DMS114 treated with DMSO at 0.1 percent for 48 hours (cell line): Measurements from ENCODE around the gene DOCK10.

Experiments
- DNase-seq: peaks from one replicate; lab custom pipeline; 2025; ENCODE audit not compliant: unreplicated experiment; lab: John Stamatoyannopoulos, UW

Gene DOCK10

GRCh38 chr2:225013425-225014365 lies 28.6 kb downstream of the DOCK10 start:
- no peak for DNase-seq

GRCh38 chr2:225011585-225011984 lies 30.7 kb downstream of the DOCK10 start:
- no peak for DNase-seq

DNA sequence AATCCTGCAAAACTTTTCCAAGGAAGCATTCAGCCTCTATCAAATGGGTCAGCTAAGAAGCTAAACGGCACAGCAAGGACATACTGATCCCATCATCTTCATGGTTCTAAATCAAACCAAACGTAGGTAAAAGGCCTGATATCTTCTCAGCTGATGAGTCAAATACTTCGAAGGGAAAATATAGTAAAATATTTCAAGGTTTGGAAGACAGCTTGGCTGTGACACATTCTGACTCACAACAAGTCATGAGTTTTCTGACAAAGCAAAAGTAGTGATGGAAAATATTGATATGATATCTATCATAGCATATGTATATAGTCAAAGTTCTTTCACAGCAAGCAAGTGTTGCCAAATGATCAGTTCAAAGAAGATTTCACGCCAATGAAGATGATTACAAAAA lies 31.5 kb downstream of the DOCK10 start:
- no peak for DNase-seq

DNA sequence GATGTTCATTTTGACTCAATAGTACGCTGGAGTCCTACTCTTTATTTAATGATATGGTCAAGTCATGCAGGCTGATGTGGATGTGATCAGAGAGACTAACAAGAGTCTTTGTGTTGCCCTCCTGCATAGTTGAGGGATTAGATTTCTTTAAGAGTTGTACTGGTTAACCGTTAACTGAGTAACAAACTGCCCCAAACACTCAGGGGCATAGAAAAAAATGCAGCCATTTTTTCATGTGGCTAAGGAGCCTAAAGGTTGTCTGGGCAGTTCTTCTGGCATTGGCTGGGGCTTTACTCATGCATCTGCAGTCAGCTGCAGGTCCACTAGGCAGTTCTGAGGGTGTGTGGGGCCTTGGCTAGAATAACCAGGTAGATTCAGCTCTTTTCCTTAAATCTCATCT lies 32.5 kb downstream of the DOCK10 start:
- DNase-seq, result no peak

- no peak for DNase-seq
Observed at GRCh38 chr2:225008935-225009334, 33.3 kb downstream of the DOCK10 start.

- no peak for DNase-seq
Observed at GRCh38 chr2:225008179-225008856, 34.0 kb downstream of the DOCK10 start.

- DNase-seq, result no peak
Observed at GRCh38 chr2:225006730-225007129, 35.5 kb downstream of the DOCK10 start.

- DNase-seq, result no peak
Observed at GRCh38 chr2:225004597-225004996, 37.7 kb downstream of the DOCK10 start.

GRCh38 chr2:225002656-225003045 lies 39.6 kb downstream of the DOCK10 start:
- DNase-seq, result no peak

- DNase-seq, result peak; percentile 2
Observed at GRCh38 chr2:225002039-225002655, 40.1 kb downstream of the DOCK10 start.

DNA sequence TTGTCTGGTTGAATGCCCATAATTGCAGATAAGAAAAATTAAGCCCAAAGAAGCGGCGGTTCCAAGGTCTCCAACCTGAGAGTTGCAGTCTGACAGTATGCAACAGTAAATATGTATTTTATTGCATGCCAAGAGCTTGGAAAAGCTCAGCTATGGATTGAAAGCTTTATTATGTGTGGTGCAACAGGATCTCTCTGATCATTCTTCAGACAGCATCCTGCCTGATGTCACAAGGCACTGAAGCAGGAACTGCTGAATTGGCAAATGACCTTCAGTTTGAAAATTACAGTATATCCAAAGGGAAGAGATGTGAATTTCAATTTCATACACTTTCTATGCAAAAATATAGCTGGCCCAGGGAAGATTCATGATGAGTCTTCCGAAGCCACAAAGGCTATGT lies 42.5 kb downstream of the DOCK10 start:
- DNase-seq, result no peak

DNA sequence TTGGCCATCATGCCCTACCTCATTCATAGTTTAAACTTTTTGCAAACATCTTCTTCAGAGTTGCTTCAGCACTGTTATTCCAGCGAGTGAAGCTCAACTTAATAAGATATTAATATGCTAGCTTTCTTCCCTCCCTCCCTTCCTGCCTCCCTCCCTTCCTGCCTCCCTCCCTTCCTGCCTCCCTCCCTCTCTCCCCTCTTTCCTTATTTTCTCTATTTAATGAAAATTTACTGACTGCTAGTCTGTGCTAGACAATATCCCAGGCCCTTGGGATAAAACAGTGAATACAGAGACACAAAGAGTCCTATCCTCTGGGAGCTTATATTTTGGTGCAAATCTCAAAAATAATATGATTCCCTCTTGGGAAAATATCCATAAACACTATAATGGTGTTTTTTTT lies 42.9 kb downstream of the DOCK10 start:
- DNase-seq, result no peak

DNA sequence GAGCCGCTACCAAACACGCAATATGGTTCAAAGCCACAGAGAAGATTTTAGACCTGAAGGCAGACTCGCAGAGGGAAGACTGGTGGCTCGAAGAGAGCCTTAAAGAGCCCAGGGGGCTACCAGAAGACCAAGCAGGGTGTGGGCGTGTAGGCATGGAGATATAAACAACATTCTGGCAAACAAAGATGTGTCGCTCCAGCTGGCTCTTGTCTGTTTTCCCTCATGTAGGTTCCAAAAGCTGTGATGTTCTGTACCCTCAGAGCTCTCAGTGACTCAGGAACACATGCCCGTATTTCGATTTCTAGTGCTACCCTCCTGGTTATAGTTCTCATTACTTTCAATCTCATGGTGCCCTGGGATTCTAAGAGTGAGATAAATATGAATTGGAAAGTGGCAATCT lies 44.5 kb downstream of the DOCK10 start:
- no peak for DNase-seq

DNA sequence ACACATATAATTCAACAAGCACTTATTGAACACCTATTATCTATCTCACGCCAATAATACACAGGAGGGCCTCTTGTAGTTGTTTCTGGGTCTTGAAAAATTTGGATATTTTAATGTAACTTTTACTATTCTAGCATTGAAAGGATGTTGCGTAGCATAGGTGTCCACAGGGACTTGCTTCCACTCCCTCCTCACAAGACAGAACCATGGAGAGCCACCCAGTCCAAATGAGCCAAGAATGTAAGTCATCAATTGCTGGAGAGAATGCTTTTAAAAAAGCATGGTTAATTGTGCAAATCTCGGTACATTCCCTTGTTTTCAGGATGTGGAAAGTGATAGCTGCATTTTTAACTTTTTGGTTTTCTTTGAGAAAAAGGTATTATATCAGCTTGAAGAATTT lies 46.8 kb downstream of the DOCK10 start:
- DNase-seq, result no peak

GRCh38 chr2:224994242-224994823 lies 47.9 kb downstream of the DOCK10 start:
- DNase-seq, result no peak

DNA sequence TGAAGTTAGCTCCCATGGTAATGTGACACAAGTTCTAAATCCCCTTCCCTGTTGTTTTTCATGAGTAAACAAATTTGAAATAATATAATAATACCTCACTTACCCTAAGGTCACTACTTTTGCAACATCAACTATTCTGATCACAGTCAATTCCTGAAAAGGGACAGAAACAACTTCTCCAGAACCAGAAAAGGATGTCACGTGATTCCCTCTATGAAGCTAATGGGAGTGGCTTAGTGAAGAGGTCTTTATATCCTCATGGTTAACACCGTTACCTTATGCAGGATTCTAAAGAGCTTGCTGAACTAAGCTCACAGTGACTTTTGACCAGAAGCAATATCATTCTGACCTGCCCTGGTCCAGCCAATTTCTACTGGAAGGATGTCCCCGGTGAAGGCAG lies 51.6 kb downstream of the DOCK10 start:
- no peak for DNase-seq

GRCh38 chr2:224987733-224988132 lies 54.5 kb downstream of the DOCK10 start:
- DNase-seq, result no peak

- no peak for DNase-seq
Observed at GRCh38 chr2:224986477-224986876, 55.8 kb downstream of the DOCK10 start.

DNA sequence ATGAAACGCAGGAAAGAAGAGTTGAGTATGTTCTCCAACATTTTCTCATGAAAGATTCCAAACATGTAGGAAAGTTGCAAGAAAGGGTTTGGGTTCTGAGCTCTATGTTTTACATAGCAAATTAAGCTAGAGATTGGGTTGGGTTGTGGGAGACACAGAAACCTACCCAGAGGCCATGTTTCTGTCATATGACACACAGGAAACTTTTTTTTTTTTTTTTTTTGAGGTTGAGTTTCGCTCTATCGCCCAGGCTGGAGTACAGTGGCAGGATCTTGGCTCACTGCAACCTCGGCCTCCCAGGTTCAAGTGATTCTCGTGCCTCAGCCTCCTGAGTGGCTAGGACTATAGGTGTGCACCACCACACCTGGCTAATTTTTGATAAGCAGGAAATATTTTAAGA lies 57.6 kb downstream of the DOCK10 start:
- DNase-seq, result no peak

GRCh38 chr2:224983712-224984554 lies 58.3 kb downstream of the DOCK10 start:
- no peak for DNase-seq
